ENCODE measurements around the gene PCDH9.
A peak's percentile ranks its signal among the peaks of the same experiment; 100 is the strongest.

Gene PCDH9

GRCh38 chr13:66691149-66691548 is 539.0 kb downstream of the PCDH9 start:
- H3K9me3 ChIP-seq: peaks cover under 1% of the 10 kb centered on the region
- H3K4me3 ChIP-seq: no peak overlapping the region
- H3K4me2 ChIP-seq: no peak overlapping the region
- no peak overlapping the region for H3K9ac ChIP-seq
- peaks cover 5% of the 10 kb centered on the region; the same call in 1 of the 2 replicates for H3K4me1 ChIP-seq
- H4K20me1 ChIP-seq: no peaks in the 10 kb centered on the region
- H3K27me3 ChIP-seq: no peaks in the 10 kb centered on the region
- H3K36me3 ChIP-seq: no peaks in the 10 kb centered on the region
- no peak for TF ChIP-seq Cebpa-rat (IDR thresholded peaks at IDR 0.05)
- no peak overlapping the region for H3K27ac ChIP-seq

DNA sequence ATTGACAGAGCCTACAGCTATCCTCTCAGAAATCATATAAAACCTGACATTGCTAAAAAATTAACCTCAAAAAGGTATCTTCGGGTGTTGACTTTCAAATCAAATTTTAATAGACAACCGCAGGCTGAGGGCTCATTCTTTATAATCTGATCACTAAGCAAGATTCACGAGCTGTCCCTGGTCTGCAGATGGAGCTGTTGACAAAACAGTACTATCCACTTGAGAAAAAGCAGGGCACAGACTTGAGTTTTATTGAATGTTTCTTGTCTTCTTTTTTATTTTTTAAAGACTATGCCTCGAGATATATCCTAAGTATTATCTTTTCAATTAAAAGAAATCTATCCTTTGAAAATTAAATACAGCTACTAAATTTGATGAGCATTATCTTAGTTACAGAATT is 540.5 kb downstream of the PCDH9 start:
- H4K20me1 ChIP-seq: no peaks in the 10 kb centered on the region
- no peak for TF ChIP-seq Cebpa-rat (IDR thresholded peaks at IDR 0.05)
- H3K4me1 ChIP-seq: peaks cover 5% of the 10 kb centered on the region; the same call in 1 of the 2 replicates
- peaks cover 16% of the 10 kb centered on the region for H3K9me3 ChIP-seq
- peak overlapping the region; percentile 7; the same call in 1 of the 2 replicates for H3K4me2 ChIP-seq
- H3K36me3 ChIP-seq: peaks cover 11% of the 10 kb centered on the region; the same call in 1 of the 2 replicates
- H3K27ac ChIP-seq: no peak overlapping the region
- no peak overlapping the region for H3K9ac ChIP-seq
- H3K4me3 ChIP-seq: no peak overlapping the region
- no peaks in the 10 kb centered on the region for H3K27me3 ChIP-seq

GRCh38 chr13:66689037-66689619 is 541.0 kb downstream of the PCDH9 start:
- Histone ChIP-seq H3K4me1 (peaks cover 5% of the 10 kb centered on the region; the same call in 1 of the 2 replicates), H3K36me3 (peaks cover 11% of the 10 kb centered on the region; the same call in 1 of the 2 replicates), H4K20me1 (no peaks in the 10 kb centered on the region), H3K9me3 (peaks cover 21% of the 10 kb centered on the region), H3K27ac (no peak overlapping the region), H3K4me2 (peak overlapping the region; percentile 7; the same call in 1 of the 2 replicates), H3K27me3 (no peaks in the 10 kb centered on the region), H3K4me3 (no peak overlapping the region), H3K9ac (no peak overlapping the region)
- no peak for TF ChIP-seq Cebpa-rat (IDR thresholded peaks at IDR 0.05)

- Histone ChIP-seq H3K4me3 (no peak overlapping the region), H3K4me2 (no peak overlapping the region), H4K20me1 (no peaks in the 10 kb centered on the region), H3K27me3 (no peaks in the 10 kb centered on the region), H3K36me3 (peaks cover 11% of the 10 kb centered on the region; the same call in 1 of the 2 replicates), H3K27ac (no peak overlapping the region), H3K9ac (no peak overlapping the region), H3K4me1 (no peaks in the 10 kb centered on the region), H3K9me3 (peaks cover 23% of the 10 kb centered on the region)
- no peak for TF ChIP-seq Cebpa-rat (IDR thresholded peaks at IDR 0.05)
Observed at GRCh38 chr13:66681403-66681802, 548.7 kb downstream of the PCDH9 start.

GRCh38 chr13:66680031-66680430 is 550.1 kb downstream of the PCDH9 start:
- H4K20me1 ChIP-seq: no peaks in the 10 kb centered on the region
- no peaks in the 10 kb centered on the region for H3K4me1 ChIP-seq
- peaks cover 2% of the 10 kb centered on the region; the same call in 1 of the 2 replicates for H3K36me3 ChIP-seq
- H3K27me3 ChIP-seq: no peaks in the 10 kb centered on the region
- peaks cover 10% of the 10 kb centered on the region for H3K9me3 ChIP-seq
- no peak overlapping the region for H3K27ac ChIP-seq
- H3K4me3 ChIP-seq: no peak overlapping the region
- no peak overlapping the region for H3K9ac ChIP-seq
- no peak overlapping the region for H3K4me2 ChIP-seq
- no peak for TF ChIP-seq Cebpa-rat (IDR thresholded peaks at IDR 0.05)

DNA sequence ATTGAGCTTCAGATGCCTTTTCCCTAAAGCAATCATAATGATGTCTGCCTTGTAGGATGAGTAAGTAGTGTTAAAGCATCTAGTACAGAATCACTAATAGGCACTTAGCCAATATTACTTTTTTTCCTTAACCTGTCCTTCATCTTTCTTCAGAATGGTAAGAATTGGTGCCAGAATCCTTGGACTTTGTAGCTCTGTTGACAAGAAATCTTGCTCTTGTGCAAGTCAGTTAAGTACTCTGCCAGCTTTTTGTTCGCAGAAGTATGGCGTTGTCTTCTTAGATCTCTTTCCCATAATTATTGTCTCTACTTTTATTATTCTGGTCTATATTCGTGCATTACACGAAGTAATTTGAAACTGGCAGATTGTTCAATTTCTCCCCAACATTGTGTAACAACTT is 554.5 kb downstream of the PCDH9 start:
- no peak for TF ChIP-seq Cebpa-rat (IDR thresholded peaks at IDR 0.05)
- Histone ChIP-seq H3K4me3 (no peak overlapping the region), H3K36me3 (no peaks in the 10 kb centered on the region), H3K9me3 (no peaks in the 10 kb centered on the region; the same call in none of the 2 replicates), H3K4me2 (no peak overlapping the region), H3K4me1 (no peaks in the 10 kb centered on the region), H3K9ac (no peak overlapping the region), H3K27ac (no peak overlapping the region), H3K27me3 (no peaks in the 10 kb centered on the region), H4K20me1 (no peaks in the 10 kb centered on the region)

DNA sequence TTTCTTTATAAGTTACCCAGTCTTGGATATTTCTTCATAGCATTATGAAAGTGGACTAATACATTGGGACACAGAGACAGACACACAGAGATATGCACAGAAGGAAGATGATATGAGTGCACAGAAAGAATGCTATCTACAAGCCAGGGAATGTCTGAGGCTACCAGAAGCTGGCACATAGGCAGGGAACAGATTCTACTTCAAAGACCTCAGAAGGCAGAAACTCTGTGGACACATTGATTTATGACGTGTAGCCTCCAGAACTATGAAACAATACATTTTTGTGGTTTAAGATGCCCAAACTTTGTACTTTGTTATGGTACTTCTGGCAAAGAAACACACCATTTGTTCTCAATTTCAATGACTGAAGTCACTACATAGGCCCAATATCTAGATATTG is 556.7 kb downstream of the PCDH9 start:
- Histone ChIP-seq H3K9me3 (no peaks in the 10 kb centered on the region; the same call in none of the 2 replicates), H3K4me1 (no peaks in the 10 kb centered on the region), H3K4me2 (no peak overlapping the region), H3K9ac (no peak overlapping the region), H3K4me3 (no peak overlapping the region), H3K27me3 (no peaks in the 10 kb centered on the region), H3K27ac (no peak overlapping the region), H4K20me1 (no peaks in the 10 kb centered on the region), H3K36me3 (no peaks in the 10 kb centered on the region)
- TF ChIP-seq Cebpa-rat (IDR thresholded peaks at IDR 0.05): no peak

GRCh38 chr13:66665991-66666390 is 564.1 kb downstream of the PCDH9 start:
- Histone ChIP-seq H4K20me1 (no peaks in the 10 kb centered on the region), H3K4me2 (no peak overlapping the region), H3K4me1 (peaks cover 11% of the 10 kb centered on the region), H3K9me3 (no peaks in the 10 kb centered on the region; the same call in none of the 2 replicates), H3K4me3 (no peak overlapping the region), H3K27me3 (no peaks in the 10 kb centered on the region), H3K27ac (no peak overlapping the region), H3K36me3 (no peaks in the 10 kb centered on the region), H3K9ac (no peak overlapping the region)
- TF ChIP-seq Cebpa-rat (IDR thresholded peaks at IDR 0.05): no peak

GRCh38 chr13:66663711-66664110 is 566.4 kb downstream of the PCDH9 start:
- Histone ChIP-seq H3K27ac (no peak overlapping the region), H3K9ac (no peak overlapping the region), H3K4me1 (peaks cover 26% of the 10 kb centered on the region), H3K4me2 (peak overlapping the region; percentile 26; the same call in 1 of the 2 replicates), H4K20me1 (no peaks in the 10 kb centered on the region), H3K4me3 (no peak overlapping the region), H3K9me3 (no peaks in the 10 kb centered on the region), H3K27me3 (no peaks in the 10 kb centered on the region), H3K36me3 (no peaks in the 10 kb centered on the region)
- no peak for TF ChIP-seq Cebpa-rat (IDR thresholded peaks at IDR 0.05)

DNA sequence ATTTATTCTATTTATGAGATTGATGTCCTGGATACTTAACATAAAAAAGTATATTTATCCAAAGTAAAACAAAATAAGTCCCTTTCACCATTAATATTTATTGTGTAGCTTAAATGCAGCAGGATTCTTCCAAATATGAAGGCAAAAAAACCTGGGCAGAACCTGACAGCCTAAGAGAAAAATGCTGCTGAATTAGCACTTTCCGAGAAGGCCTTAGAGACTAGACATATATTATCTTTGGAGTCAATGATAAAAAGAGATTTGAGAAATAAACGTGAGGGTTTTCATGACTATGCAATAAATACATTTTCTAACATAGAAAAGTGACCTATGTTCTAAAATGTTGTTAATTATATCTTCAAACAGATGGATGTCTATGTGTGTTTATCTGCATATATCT is 566.9 kb downstream of the PCDH9 start:
- Histone ChIP-seq H3K9ac (no peak overlapping the region), H3K4me3 (no peak overlapping the region), H3K27me3 (no peaks in the 10 kb centered on the region), H3K4me1 (peaks cover 26% of the 10 kb centered on the region), H3K27ac (no peak overlapping the region), H4K20me1 (no peaks in the 10 kb centered on the region), H3K36me3 (no peaks in the 10 kb centered on the region), H3K9me3 (no peaks in the 10 kb centered on the region), H3K4me2 (no peak overlapping the region)
- no peak for TF ChIP-seq Cebpa-rat (IDR thresholded peaks at IDR 0.05)

Measured in BLaER1 (cell line).